ENCODE measurements around the gene DNAJC1.

DNAJC1 gene

GRCh38 chr10:21910798-21911197 lies 92.7 kb downstream of the DNAJC1 start:
- H3K4me3 ChIP-seq (ENCODE audit: low read depth, low read length): no peak overlapping the region
- no peak overlapping the region for H3K23ac ChIP-seq (ENCODE audit: low read length)
- H3K14ac ChIP-seq (ENCODE audit: low read length): no peak overlapping the region
- H3K4me1 ChIP-seq (ENCODE audit: control insufficient read depth in 1 of 2, insufficient read depth in 2 of 2, low read length in 2 of 2): peaks cover 0 to 1% of the 10 kb centered on the region in 2 experiments
- H3K9ac ChIP-seq (ENCODE audit: low read length): no peak overlapping the region
- H4K8ac ChIP-seq (ENCODE audit: low read depth, low read length): no peak overlapping the region
- H3K18ac ChIP-seq (ENCODE audit: low read length): no peak overlapping the region
- H2BK5ac ChIP-seq (ENCODE audit: low read depth, low read length, poor library complexity): no peak overlapping the region
- peaks cover 2 to 5% of the 10 kb centered on the region in 2 experiments for H3K36me3 ChIP-seq (ENCODE audit: control insufficient read depth in 1 of 2, insufficient read depth in 2 of 2, low read length in 2 of 2)
- H4K12ac ChIP-seq (ENCODE audit: low read depth, low read length): no peak overlapping the region
- no peak overlapping the region for H3K4me2 ChIP-seq (ENCODE audit: low read length)
- H3K27me3 ChIP-seq (ENCODE audit: insufficient read depth, low read length): no peaks in the 10 kb centered on the region
- H2BK120ac ChIP-seq (ENCODE audit: insufficient read depth, low read length, poor library complexity): no peak overlapping the region
- H2AK5ac ChIP-seq (ENCODE audit: low read length): no peak overlapping the region
- no peak overlapping the region for H2BK12ac ChIP-seq (ENCODE audit: low read length)
- no peak overlapping the region for H3K4ac ChIP-seq (ENCODE audit: low read depth, low read length)
- H3K9me3 ChIP-seq (ENCODE audit: insufficient read depth, low read depth, low read length): no peaks in the 10 kb centered on the region
- DNase-seq: no peak
- H3K79me1 ChIP-seq (ENCODE audit: low read length): no peaks in the 10 kb centered on the region
- H3K27ac ChIP-seq (ENCODE audit: low read depth, low read length): no peak overlapping the region
- H2AFZ ChIP-seq (ENCODE audit: insufficient read depth, low read length, poor library complexity): no peak overlapping the region
- no CpG with 5 or more reads among the region's 5 CpGs for WGBS (ENCODE audit: extremely low coverage, insufficient coverage, insufficient read length)
- H3K79me2 ChIP-seq (ENCODE audit: control insufficient read depth, insufficient read depth, low read length, poor library complexity): no peaks in the 10 kb centered on the region
- no peak overlapping the region for H4K91ac ChIP-seq (ENCODE audit: low read depth, low read length)

- Histone ChIP-seq H2BK120ac (ENCODE audit: insufficient read depth, low read length, poor library complexity) (no peak overlapping the region), H3K9ac (ENCODE audit: low read length) (no peak overlapping the region), H4K12ac (ENCODE audit: low read depth, low read length) (no peak overlapping the region), H3K9me3 (ENCODE audit: insufficient read depth, low read depth, low read length) (no peaks in the 10 kb centered on the region), H3K14ac (ENCODE audit: low read length) (no peak overlapping the region), H2AK5ac (ENCODE audit: low read length) (no peak overlapping the region), H3K18ac (ENCODE audit: low read length) (no peak overlapping the region), H4K91ac (ENCODE audit: low read depth, low read length) (no peak overlapping the region), H3K4ac (ENCODE audit: low read depth, low read length) (no peak overlapping the region), H3K27ac (ENCODE audit: low read depth, low read length) (no peak overlapping the region), H3K79me2 (ENCODE audit: control insufficient read depth, insufficient read depth, low read length, poor library complexity) (no peaks in the 10 kb centered on the region), H3K23ac (ENCODE audit: low read length) (no peak overlapping the region), H2BK12ac (ENCODE audit: low read length) (no peak overlapping the region), H2BK5ac (ENCODE audit: low read depth, low read length, poor library complexity) (no peak overlapping the region), H3K27me3 (ENCODE audit: insufficient read depth, low read length) (no peaks in the 10 kb centered on the region), H3K4me1 (ENCODE audit: control insufficient read depth in 1 of 2, insufficient read depth in 2 of 2, low read length in 2 of 2) (no peaks in the 10 kb centered on the region), H3K4me3 (ENCODE audit: low read depth, low read length) (no peak overlapping the region), H2AFZ (ENCODE audit: insufficient read depth, low read length, poor library complexity) (no peak overlapping the region), H4K8ac (ENCODE audit: low read depth, low read length) (no peak overlapping the region), H3K79me1 (ENCODE audit: low read length) (no peaks in the 10 kb centered on the region), H3K4me2 (ENCODE audit: low read length) (no peak overlapping the region), H3K36me3 (ENCODE audit: control insufficient read depth in 1 of 2, insufficient read depth in 2 of 2, low read length in 2 of 2) (peaks cover 4 to 8% of the 10 kb centered on the region in 2 experiments)
- no peak for DNase-seq
- WGBS (ENCODE audit: extremely low coverage, insufficient coverage, insufficient read length): no CpG with 5 or more reads among the region's 2 CpGs
Measured at GRCh38 chr10:21907436-21907835, 96.1 kb downstream of the DNAJC1 start.

GRCh38 chr10:21904930-21905329 lies 98.6 kb downstream of the DNAJC1 start:
- Histone ChIP-seq H3K27me3 (ENCODE audit: insufficient read depth, low read length) (no peaks in the 10 kb centered on the region), H3K79me1 (ENCODE audit: low read length) (no peaks in the 10 kb centered on the region), H3K4me1 (ENCODE audit: control insufficient read depth in 1 of 2, insufficient read depth in 2 of 2, low read length in 2 of 2) (no peaks in the 10 kb centered on the region), H3K9me3 (ENCODE audit: insufficient read depth, low read depth, low read length) (no peaks in the 10 kb centered on the region), H2AK5ac (ENCODE audit: low read length) (no peak overlapping the region), H3K4me2 (ENCODE audit: low read length) (no peak overlapping the region), H2BK5ac (ENCODE audit: low read depth, low read length, poor library complexity) (no peak overlapping the region), H3K14ac (ENCODE audit: low read length) (no peak overlapping the region), H4K12ac (ENCODE audit: low read depth, low read length) (no peak overlapping the region), H4K91ac (ENCODE audit: low read depth, low read length) (no peak overlapping the region), H3K79me2 (ENCODE audit: control insufficient read depth, insufficient read depth, low read length, poor library complexity) (no peaks in the 10 kb centered on the region), H4K8ac (ENCODE audit: low read depth, low read length) (no peak overlapping the region), H2AFZ (ENCODE audit: insufficient read depth, low read length, poor library complexity) (no peak overlapping the region), H2BK120ac (ENCODE audit: insufficient read depth, low read length, poor library complexity) (no peak overlapping the region), H3K9ac (ENCODE audit: low read length) (no peak overlapping the region), H3K27ac (ENCODE audit: low read depth, low read length) (no peak overlapping the region), H3K18ac (ENCODE audit: low read length) (no peak overlapping the region), H2BK12ac (ENCODE audit: low read length) (no peak overlapping the region), H3K4me3 (ENCODE audit: low read depth, low read length) (no peak overlapping the region), H3K23ac (ENCODE audit: low read length) (no peak overlapping the region), H3K36me3 (ENCODE audit: control insufficient read depth in 1 of 2, insufficient read depth in 2 of 2, low read length in 2 of 2) (peaks cover 6 to 9% of the 10 kb centered on the region in 2 experiments), H3K4ac (ENCODE audit: low read depth, low read length) (no peak overlapping the region)
- DNase-seq: no peak
- no CpG with 5 or more reads among the region's 2 CpGs for whole genome bisulfite sequencing (ENCODE audit: extremely low coverage, insufficient coverage, insufficient read length)

GRCh38 chr10:21899736-21900135 lies 103.8 kb downstream of the DNAJC1 start:
- Histone ChIP-seq H3K79me2 (ENCODE audit: control insufficient read depth, insufficient read depth, low read length, poor library complexity) (no peaks in the 10 kb centered on the region), H3K27ac (ENCODE audit: low read depth, low read length) (no peak overlapping the region), H3K36me3 (ENCODE audit: control insufficient read depth in 1 of 2, insufficient read depth in 2 of 2, low read length in 2 of 2) (peaks cover 16 to 18% of the 10 kb centered on the region in 2 experiments), H3K4me1 (ENCODE audit: control insufficient read depth in 1 of 2, insufficient read depth in 2 of 2, low read length in 2 of 2) (no peaks in the 10 kb centered on the region), H2AFZ (ENCODE audit: insufficient read depth, low read length, poor library complexity) (no peak overlapping the region), H2BK12ac (ENCODE audit: low read length) (no peak overlapping the region), H2BK120ac (ENCODE audit: insufficient read depth, low read length, poor library complexity) (no peak overlapping the region), H3K79me1 (ENCODE audit: low read length) (no peaks in the 10 kb centered on the region), H3K4me3 (ENCODE audit: low read depth, low read length) (no peak overlapping the region), H3K4me2 (ENCODE audit: low read length) (no peak overlapping the region), H2BK5ac (ENCODE audit: low read depth, low read length, poor library complexity) (no peak overlapping the region), H4K12ac (ENCODE audit: low read depth, low read length) (no peak overlapping the region), H3K9ac (ENCODE audit: low read length) (no peak overlapping the region), H3K18ac (ENCODE audit: low read length) (no peak overlapping the region), H3K27me3 (ENCODE audit: insufficient read depth, low read length) (no peaks in the 10 kb centered on the region), H3K4ac (ENCODE audit: low read depth, low read length) (no peak overlapping the region), H2AK5ac (ENCODE audit: low read length) (no peak overlapping the region), H3K23ac (ENCODE audit: low read length) (no peak overlapping the region), H3K14ac (ENCODE audit: low read length) (no peak overlapping the region), H4K91ac (ENCODE audit: low read depth, low read length) (no peak overlapping the region), H3K9me3 (ENCODE audit: insufficient read depth, low read depth, low read length) (peaks cover 8% of the 10 kb centered on the region), H4K8ac (ENCODE audit: low read depth, low read length) (no peak overlapping the region)
- no peak for DNase-seq
- no CpG with 5 or more reads among the region's 5 CpGs for WGBS (ENCODE audit: extremely low coverage, insufficient coverage, insufficient read length)
